DOHH2 (cell line): ENCODE measurements around the gene TUB.

Experiments used
- EZH2phosphoT487 ChIP-seq: fragments of 200-600 bp; sonication (generic); IDR thresholded peaks from 2 replicates; pipeline ENCODE4 v1.6.1; 2017; ENCODE audit warnings: borderline replicate concordance, mild to moderate bottlenecking, antibody characterized with exemption, low read length, moderate library complexity, mixed read lengths
- TF ChIP-seq, protein P1 (sequence below): fragments of 200-600 bp; sonication (generic); IDR thresholded peaks from one replicate; pipeline ENCODE4 v1.5.1; 2014; ENCODE audit warnings: antibody characterized with exemption, mild to moderate bottlenecking, low read depth, low read length; ENCODE audit not compliant: poor library complexity, severe bottlenecking

DNA sequence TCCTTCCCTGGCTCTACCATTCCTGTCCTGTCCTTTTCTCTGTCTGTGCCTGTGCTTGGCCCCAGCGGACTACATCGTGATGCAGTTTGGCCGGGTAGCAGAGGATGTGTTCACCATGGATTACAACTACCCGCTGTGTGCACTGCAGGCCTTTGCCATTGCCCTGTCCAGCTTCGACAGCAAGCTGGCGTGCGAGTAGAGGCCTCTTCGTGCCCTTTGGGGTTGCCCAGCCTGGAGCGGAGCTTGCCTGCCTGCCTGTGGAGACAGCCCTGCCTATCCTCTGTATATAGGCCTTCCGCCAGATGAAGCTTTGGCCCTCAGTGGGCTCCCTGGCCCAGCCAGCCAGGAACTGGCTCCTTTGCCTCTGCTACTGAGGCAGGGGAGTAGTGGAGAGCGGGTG is 20.4 kb downstream of the TUB start:
- TF ChIP-seq, protein P1, sequence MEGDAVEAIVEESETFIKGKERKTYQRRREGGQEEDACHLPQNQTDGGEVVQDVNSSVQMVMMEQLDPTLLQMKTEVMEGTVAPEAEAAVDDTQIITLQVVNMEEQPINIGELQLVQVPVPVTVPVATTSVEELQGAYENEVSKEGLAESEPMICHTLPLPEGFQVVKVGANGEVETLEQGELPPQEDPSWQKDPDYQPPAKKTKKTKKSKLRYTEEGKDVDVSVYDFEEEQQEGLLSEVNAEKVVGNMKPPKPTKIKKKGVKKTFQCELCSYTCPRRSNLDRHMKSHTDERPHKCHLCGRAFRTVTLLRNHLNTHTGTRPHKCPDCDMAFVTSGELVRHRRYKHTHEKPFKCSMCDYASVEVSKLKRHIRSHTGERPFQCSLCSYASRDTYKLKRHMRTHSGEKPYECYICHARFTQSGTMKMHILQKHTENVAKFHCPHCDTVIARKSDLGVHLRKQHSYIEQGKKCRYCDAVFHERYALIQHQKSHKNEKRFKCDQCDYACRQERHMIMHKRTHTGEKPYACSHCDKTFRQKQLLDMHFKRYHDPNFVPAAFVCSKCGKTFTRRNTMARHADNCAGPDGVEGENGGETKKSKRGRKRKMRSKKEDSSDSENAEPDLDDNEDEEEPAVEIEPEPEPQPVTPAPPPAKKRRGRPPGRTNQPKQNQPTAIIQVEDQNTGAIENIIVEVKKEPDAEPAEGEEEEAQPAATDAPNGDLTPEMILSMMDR: no peak
- no peak for TF ChIP-seq EZH2phosphoT487
